Retinal pigment epithelial cell (primary cell): ENCODE results near the gene NWD2.

Experiments
- DNase-seq: peaks from one replicate; pipeline ENCODE4 v3.0.0-alpha.2; 2010; ENCODE audit warnings: low read depth
- H3K4me3 ChIP-seq: 2 replicates; pipeline ENCODE4 v1.5.1; 2011; ENCODE audit warnings: mild to moderate bottlenecking, low read length, control low read depth, moderate library complexity
- TF ChIP-seq, protein P1 (sequence below): conservative IDR thresholded peaks from 2 replicates; pipeline ENCODE4 v1.5.1; 2011; ENCODE audit warnings: low read depth, low read length, control low read depth, inconsistent platforms

NWD2 gene

DNA sequence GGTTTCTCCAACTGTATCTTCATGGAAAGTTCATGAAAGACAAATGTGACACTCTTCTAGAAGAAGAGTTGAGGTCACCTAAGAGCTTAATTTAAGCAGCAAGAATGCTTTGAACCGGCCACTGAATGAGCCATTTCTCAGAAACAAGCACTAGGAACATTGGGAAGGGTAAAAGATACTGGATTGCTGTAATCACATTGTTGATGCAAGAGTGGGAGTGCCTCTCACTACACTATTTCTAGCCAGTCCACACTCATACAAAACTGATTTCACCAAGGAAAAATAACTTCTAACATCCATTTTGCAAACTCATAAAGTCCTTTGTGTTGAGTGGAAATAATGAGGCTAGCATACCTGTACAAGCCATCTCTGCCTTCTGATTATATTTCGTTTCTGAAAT, 221.3 kb downstream of the NWD2 start:
- H3K4me3 ChIP-seq = no peak overlapping the region
- TF ChIP-seq, protein P1, sequence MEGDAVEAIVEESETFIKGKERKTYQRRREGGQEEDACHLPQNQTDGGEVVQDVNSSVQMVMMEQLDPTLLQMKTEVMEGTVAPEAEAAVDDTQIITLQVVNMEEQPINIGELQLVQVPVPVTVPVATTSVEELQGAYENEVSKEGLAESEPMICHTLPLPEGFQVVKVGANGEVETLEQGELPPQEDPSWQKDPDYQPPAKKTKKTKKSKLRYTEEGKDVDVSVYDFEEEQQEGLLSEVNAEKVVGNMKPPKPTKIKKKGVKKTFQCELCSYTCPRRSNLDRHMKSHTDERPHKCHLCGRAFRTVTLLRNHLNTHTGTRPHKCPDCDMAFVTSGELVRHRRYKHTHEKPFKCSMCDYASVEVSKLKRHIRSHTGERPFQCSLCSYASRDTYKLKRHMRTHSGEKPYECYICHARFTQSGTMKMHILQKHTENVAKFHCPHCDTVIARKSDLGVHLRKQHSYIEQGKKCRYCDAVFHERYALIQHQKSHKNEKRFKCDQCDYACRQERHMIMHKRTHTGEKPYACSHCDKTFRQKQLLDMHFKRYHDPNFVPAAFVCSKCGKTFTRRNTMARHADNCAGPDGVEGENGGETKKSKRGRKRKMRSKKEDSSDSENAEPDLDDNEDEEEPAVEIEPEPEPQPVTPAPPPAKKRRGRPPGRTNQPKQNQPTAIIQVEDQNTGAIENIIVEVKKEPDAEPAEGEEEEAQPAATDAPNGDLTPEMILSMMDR = no peak
- no peak for DNase-seq

DNA sequence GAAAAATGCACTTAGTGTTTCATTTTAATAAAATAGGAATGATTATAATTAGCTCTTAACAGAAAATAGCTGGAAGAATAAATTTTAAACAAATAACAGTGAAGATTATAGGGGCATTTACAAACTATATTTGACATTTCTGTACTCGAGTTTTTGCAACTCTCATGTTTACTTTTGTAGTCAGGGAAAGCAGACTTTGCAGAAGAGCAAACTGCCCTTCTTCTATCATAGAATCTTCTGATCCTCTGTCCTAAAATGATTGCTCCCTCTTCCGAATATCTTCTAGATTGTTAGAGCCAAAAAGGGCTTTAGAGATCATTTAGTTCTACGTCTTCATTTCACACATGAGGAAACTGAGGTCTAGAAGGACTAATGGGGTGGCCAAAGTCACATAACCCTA, 222.7 kb downstream of the NWD2 start:
- no peak overlapping the region for H3K4me3 ChIP-seq
- no peak for DNase-seq
- TF ChIP-seq, protein P1 = no peak

DNA sequence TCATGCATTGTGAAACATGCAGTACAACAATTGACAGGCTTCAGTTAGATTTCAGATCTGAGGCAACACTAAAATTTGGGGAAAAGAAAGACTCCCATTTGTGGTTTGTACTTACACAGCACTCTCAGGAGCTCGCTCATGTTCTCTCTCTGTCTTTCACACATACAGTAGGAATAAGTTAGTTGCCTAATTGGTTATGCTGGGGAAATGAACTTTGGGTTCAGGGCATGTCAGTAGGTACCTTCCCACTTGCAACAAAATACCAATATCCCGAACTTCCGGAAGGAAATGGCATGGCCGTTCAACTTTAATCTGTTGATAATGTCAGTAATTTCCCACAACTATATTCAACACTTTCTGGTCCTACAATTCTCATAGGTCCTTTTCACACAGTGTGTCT, 223.3 kb downstream of the NWD2 start:
- no peak for DNase-seq
- TF ChIP-seq, protein P1 = no peak
- no peak overlapping the region for H3K4me3 ChIP-seq

DNA sequence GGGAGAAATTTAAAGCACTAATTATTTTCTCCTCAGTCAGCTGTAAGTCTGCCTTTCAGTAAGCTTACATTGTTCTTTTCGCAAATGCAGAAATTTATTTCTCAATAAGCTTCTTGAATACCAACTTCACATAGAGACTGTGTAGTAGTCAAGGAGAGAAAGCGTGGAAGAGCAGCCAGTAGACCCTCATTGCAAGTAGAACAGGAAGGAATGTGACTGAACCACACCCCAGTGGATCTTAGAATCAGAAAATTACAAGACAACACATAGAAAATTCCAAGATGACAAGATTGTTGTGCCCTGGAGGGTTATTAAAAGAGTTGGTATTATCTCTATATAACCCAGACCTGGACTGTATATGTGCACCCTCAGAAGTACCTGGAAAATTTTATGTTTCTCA, 224.7 kb downstream of the NWD2 start:
- TF ChIP-seq, protein P1 = no peak
- H3K4me3 ChIP-seq = no peak overlapping the region
- DNase-seq = no peak

DNA sequence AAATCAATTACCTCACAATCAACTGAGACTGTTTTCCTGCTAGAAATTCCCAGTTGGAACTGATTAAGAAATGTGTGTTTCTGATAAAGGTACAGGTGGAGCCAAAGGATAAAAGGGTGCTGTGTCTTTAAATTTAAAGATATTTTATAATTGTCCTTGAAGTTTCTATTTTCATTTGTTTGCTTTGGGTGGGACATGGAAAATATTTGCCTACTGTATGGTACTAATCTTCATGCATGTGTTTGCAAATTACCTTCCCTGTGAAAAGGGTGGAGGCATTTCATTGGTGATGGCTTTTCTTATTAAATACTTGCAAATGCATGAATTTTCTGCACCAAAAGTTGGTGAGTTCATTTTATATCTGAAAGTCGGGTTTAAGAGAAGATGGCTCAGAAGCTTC, 225.7 kb downstream of the NWD2 start:
- H3K4me3 ChIP-seq = no peak overlapping the region
- DNase-seq = no peak
- TF ChIP-seq, protein P1 = no peak

DNA sequence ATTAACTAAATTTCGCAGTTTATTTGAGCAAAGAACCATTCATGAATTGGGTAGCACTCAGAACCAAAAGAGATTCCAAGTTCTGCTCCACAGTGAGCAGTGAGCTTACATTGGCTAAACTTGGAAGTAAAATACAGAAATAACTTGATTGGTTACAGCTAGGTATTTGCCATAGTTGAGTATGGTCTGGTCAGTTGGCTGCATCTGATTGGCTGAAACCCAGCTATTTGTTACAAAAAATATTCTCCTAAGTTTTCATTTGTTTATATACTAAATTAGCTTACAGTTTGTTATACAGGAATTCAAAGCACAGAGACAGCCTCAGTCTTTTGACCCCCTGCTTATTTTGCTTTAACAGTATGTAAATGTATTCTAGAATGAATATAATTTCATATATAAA, 226.6 kb downstream of the NWD2 start:
- TF ChIP-seq, protein P1 = no peak
- no peak for DNase-seq
- no peak overlapping the region for H3K4me3 ChIP-seq

DNA sequence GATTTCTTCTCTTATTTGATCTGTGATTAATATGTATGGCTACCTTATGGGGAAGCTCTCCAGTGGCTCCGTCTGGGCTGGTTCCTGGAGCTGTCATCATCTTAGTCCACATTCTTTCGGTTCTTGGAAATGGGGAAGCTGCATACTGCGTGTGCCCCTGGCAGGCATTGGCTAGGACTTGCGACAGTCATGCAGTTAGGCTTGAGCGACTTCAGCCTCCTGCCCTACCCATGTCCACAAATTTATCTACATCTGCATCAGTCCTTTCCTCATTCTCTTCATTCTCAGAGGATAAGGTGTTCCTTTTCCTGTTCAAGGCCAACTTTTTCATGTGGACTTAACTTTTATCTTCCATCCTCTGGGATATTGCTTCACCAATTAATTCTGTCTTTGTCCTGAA, 227.4 kb downstream of the NWD2 start:
- H3K4me3 ChIP-seq = no peak overlapping the region
- no peak for DNase-seq
- TF ChIP-seq, protein P1 = no peak
